ENCODE measurements around the gene NAPA. TPM values are rescaled to one million over a fixed set of nuclear protein-coding genes. Genes with fewer than 3 reads are reported as not detected.

Gene NAPA
- total RNA-seq, 1 experiment from 2014 or later = 158 TPM

- BruUV-seq (replicated peaks) = no TSS peak
- intact Hi-C loops (cut with micrococcal nuclease; ENCODE audit: unreplicated experiment) = no loop called here
- DNase-seq = no peak
- Mint-ChIP-seq H3K36me3 (ENCODE audit: insufficient read depth, unreplicated experiment) (no peaks in the 10 kb centered on the region), H3K9me3 (ENCODE audit: low read depth, unreplicated experiment) (no peaks in the 10 kb centered on the region), H3K27me3 (ENCODE audit: unreplicated experiment) (no peaks in the 10 kb centered on the region), H3K4me3 (ENCODE audit: low read depth, unreplicated experiment) (no peak overlapping the region), H3K27ac (ENCODE audit: unreplicated experiment) (no peak overlapping the region), H3K4me1 (ENCODE audit: low read depth, unreplicated experiment) (no peaks in the 10 kb centered on the region)
- CTCF ChIA-PET = interaction anchor here (0.5 to 1.2 kb wide), 3 partner anchors 8 to 55 kb away, joined by 3 to 4 read pairs (median 4); partner anchors contain the start of gene NAPA
- no peak for TF ChIP-seq CTCF (IDR thresholded peaks at IDR 0.05; ENCODE audit: unreplicated experiment)
Measured at GRCh38 chr19:47523473-47523872, 8.6 kb upstream of the NAPA start.

GRCh38 chr19:47521473-47522180 is 6.8 kb upstream of the NAPA start:
- BruUV-seq (replicated peaks) = no TSS peak
- Mint-ChIP-seq H3K36me3 (ENCODE audit: insufficient read depth, unreplicated experiment) (no peaks in the 10 kb centered on the region), H3K4me3 (ENCODE audit: low read depth, unreplicated experiment) (no peak overlapping the region), H3K4me1 (ENCODE audit: low read depth, unreplicated experiment) (no peaks in the 10 kb centered on the region), H3K27ac (ENCODE audit: unreplicated experiment) (no peak overlapping the region), H3K27me3 (ENCODE audit: unreplicated experiment) (no peaks in the 10 kb centered on the region), H3K9me3 (ENCODE audit: low read depth, unreplicated experiment) (no peaks in the 10 kb centered on the region)
- CTCF ChIA-PET = interaction anchor here (0.6 kb wide), 1 partner anchor 755 kb away, joined by 7 read pairs; no protein-coding TSS in a partner anchor
- DNase-seq = no peak
- no peak for TF ChIP-seq CTCF (IDR thresholded peaks at IDR 0.05; ENCODE audit: unreplicated experiment)
- intact Hi-C loops (cut with micrococcal nuclease; ENCODE audit: unreplicated experiment) = no loop called here

GRCh38 chr19:47520839-47521238 is 6.0 kb upstream of the NAPA start:
- no peak overlapping the region for H3K4me3 Mint-ChIP-seq (ENCODE audit: low read depth, unreplicated experiment)
- no peaks in the 10 kb centered on the region for H3K9me3 Mint-ChIP-seq (ENCODE audit: low read depth, unreplicated experiment)
- H3K4me1 Mint-ChIP-seq (ENCODE audit: low read depth, unreplicated experiment) = no peaks in the 10 kb centered on the region
- no peak overlapping the region for H3K27ac Mint-ChIP-seq (ENCODE audit: unreplicated experiment)
- TF ChIP-seq CTCF (IDR thresholded peaks at IDR 0.05; ENCODE audit: unreplicated experiment) = no peak
- CTCF ChIA-PET = interaction anchor here (0.6 kb wide), 1 partner anchor 28 kb away, joined by 5 read pairs; no protein-coding TSS in a partner anchor
- BruUV-seq (replicated peaks) = no TSS peak
- DNase-seq = no peak
- intact Hi-C loops (cut with micrococcal nuclease; ENCODE audit: unreplicated experiment) = no loop called here
- peaks cover under 1% of the 10 kb centered on the region for H3K36me3 Mint-ChIP-seq (ENCODE audit: insufficient read depth, unreplicated experiment)
- H3K27me3 Mint-ChIP-seq (ENCODE audit: unreplicated experiment) = no peaks in the 10 kb centered on the region

- peaks cover 6% of the 10 kb centered on the region for H3K36me3 Mint-ChIP-seq (ENCODE audit: insufficient read depth, unreplicated experiment)
Measured at GRCh38 chr19:47520343-47520806, 5.5 kb upstream of the NAPA start.

More at GRCh38 chr19:47520343-47520806, 5.5 kb upstream of the NAPA start:
- no TSS peak for BruUV-seq (replicated peaks)
- DNase-seq = no peak
- Mint-ChIP-seq H3K27me3 (ENCODE audit: unreplicated experiment) (no peaks in the 10 kb centered on the region), H3K4me3 (ENCODE audit: low read depth, unreplicated experiment) (no peak overlapping the region), H3K4me1 (ENCODE audit: low read depth, unreplicated experiment) (no peaks in the 10 kb centered on the region), H3K27ac (ENCODE audit: unreplicated experiment) (no peak overlapping the region), H3K9me3 (ENCODE audit: low read depth, unreplicated experiment) (no peaks in the 10 kb centered on the region)
- CTCF ChIA-PET = interaction anchor here (0.6 kb wide), 2 partner anchors 10 to 28 kb away, joined by 3 to 5 read pairs; no protein-coding TSS in a partner anchor
- no peak for TF ChIP-seq CTCF (IDR thresholded peaks at IDR 0.05; ENCODE audit: unreplicated experiment)
- intact Hi-C loops (cut with micrococcal nuclease; ENCODE audit: unreplicated experiment) = no loop called here
